Hematopoietic multipotent progenitor cell treated with erythropoietin and hydrocortisone succinate and interleukin-3 and kit ligand, for 17 days (in vitro differentiated cells): ENCODE data around the gene COL1A1.

ENCODE experiments used
- DNase-seq: peaks from one replicate; pipeline ENCODE4 v3.0.0-alpha.2; 2015; ENCODE audit warnings: low spot score

Gene COL1A1

DNA sequence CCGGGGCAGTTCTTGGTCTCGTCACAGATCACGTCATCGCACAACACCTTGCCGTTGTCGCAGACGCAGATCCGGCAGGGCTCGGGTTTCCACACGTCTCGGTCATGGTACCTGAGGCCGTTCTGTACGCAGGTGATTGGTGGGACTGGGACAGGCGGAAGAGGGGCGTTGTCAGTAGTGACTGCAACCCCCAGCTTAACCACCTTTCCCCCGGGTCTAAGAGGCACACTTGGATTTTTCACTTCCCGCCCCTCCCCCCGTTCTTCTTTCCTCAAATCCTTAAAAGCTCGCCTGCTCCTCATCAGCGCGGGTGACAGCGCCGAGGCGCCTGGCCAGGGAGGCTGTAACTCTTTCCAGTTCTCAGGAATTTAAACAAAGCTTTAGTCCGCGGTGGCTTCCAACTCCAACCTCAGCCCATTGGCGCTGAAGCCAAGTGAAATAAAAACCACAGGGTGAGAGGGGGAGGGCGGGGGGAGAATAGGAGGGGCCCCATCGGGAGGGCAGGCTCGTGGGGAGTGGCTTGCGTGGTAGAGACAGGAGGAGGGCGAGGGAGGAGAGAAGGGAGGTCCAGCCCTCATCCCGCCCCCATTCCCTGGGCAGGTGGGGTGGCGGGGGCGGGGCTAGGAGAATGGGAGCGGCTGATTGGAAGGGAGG is 1.5 kb downstream of the COL1A1 start:
- no peak for DNase-seq

DNA sequence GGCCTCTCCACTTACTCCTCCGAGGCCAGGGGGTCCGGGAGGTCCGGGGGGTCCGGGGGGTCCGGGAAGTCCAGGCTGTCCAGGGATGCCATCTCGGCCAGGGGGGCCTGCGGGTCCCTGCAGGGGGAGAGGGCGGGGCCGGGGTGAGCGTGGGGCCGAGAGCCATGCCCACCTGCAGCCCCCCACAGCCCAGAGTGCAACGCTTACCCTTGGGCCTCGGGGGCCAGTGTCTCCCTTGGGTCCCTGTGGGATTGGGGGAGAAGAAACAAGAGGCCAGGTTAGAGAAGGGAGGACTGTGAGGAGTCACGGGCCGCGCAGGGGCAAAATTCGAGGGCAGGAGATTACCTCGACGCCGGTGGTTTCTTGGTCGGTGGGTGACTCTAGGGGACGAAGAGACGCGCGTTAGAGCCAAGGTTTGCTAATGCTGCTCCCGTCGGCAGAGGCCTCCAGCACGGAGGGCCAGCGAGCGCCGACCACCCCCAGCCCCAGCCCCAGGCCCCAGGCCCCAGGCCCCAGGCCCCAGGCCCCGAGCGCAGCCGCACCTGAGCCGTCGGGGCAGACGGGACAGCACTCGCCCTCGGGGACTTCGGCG is 2.1 kb downstream of the COL1A1 start:
- DNase-seq = no peak

DNA sequence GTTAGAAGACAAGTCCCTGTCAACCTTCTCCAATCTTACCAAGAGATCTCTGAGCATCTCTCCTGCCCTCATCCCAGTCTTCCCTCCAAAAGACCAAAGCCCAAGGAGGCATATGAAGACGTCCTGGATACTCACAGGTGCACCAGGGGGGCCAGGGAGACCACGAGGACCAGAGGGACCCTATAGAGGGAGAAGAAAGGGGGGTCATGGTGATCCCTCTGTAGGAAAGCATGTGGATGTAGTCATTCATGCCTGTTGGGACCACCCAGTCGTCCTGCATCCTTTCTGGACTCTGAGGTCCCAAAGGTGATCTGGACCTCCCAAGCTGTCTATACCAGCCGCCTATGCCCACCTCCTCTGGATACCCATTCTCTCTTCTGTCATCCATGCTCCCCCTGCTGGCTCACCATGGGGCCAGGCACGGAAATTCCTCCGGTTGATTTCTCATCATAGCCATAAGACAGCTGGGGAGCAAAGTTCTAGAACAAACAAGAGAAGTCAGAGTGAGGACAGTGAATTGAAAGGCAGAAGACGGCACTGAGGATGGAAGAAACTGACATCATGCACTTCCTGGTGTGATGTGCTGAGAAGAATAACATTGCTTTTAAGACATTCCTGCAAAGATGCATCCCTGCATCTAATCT is 3.3 kb downstream of the COL1A1 start:
- no peak for DNase-seq

DNA sequence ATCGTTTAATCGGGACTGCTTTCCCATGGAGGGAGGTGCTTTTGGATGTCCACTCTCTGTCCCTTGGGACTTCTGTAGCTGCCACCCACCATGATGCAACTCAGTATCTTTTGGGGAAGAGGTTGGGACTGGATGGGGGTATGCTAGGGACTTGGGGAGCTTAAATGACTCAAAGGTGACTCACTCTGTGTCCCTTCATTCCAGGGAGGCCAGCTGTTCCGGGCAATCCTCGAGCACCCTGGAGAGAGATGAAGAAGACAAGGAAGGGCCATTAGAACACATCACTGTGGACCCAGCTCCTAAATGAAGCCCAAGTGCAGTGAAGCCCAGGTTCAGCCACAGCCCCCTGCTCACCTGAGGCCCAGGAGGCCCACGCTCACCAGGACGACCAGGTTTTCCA is 4.6 kb downstream of the COL1A1 start:
- DNase-seq = no peak

DNA sequence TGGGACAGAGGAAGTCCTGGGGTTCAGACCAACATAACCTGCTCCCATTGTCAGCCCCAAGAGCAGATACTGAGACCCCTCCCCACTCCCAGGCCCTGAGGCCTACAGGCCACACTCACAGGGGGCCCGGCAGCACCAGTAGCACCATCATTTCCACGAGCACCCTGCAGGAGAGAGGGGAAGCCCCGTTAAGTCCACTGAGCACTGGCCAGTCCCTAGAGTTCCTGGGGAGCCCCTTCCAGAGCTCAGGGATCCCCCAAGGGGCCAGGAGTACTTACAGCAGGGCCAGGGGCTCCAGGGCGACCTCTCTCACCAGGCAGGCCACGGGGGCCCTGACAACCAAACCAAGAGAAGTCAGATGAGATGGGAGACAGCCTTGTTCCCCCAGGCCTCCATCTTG is 5.4 kb downstream of the COL1A1 start:
- no peak for DNase-seq

DNA sequence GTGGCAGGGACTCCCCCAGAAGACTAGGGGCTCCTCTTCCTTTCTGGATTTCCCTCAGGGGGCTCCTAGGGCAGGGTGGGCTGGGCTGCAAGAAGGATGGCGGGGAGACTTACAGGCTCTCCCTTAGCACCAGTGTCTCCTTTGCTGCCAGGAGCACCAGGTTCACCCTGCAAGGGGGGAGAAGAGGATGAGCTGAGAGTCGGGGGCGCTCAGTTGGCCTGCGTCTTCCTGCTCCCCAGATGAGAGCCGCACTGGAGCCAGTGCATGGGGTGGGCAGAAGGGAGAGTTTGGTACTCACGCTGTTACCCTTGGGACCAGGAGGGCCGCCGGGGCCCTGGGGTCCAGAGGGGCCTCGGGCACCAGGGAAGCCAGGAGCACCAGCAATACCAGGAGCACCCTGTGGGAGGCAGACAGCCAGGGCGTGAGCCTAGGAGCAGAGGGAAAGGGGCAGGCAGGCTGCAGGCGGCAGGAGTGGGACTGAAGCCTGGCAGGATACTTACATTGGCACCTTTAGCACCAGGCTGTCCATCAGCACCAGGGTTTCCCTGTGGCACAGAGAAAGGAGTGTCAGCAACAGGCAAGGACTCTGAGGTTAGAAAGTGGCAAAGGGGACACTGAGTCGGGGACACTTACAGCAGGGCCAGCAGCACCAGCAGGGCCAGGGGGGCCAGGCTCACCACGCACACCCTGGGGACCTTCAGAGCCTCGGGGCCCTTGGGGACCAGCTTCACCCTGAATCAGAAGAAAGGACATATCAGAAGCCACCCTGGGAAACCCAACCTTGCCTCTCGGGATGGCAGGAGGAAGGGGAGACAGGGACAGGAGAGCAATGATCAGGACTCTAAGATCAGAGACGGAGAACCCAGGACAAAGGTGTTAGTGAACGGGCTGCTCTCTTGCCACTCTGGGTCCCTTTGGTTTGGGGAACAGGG is 6.2 kb downstream of the COL1A1 start:
- DNase-seq = no peak

DNA sequence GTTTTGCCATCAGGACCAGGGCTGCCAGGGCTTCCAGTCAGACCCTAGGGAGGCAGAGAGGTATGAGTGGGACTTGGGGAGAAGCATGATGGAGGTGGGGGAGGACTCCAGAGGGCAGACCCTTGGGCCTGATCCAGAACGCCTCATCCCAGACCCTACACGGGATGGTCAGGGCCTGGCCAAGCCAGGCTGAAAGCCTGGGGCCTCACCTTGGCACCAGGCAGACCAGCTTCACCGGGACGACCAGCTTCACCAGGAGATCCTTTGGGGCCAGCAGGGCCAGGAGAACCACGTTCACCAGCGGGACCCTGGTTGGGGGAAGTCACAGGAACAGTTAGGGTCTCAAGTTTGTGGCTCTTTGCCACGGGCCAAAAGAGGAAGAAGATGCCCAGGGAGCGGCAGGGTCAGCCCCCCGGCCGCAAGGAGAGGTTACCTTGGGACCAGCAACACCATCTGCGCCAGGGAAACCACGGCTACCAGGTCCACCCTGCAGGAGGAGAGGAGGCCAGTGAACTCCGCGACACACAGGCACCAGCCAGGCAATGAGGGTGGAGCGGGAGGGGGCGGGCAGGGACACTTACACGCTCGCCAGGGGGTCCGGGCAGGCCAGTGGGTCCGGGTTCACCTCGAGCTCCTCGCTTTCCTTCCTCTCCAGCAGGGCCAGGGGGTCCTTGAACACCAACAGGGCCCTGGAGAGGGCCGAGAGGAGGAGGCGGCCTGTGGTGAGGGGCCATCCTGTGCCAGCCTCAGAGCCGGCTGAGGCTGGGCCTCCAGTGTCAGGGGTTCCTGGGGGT is 7.1 kb downstream of the COL1A1 start:
- DNase-seq = no peak

DNA sequence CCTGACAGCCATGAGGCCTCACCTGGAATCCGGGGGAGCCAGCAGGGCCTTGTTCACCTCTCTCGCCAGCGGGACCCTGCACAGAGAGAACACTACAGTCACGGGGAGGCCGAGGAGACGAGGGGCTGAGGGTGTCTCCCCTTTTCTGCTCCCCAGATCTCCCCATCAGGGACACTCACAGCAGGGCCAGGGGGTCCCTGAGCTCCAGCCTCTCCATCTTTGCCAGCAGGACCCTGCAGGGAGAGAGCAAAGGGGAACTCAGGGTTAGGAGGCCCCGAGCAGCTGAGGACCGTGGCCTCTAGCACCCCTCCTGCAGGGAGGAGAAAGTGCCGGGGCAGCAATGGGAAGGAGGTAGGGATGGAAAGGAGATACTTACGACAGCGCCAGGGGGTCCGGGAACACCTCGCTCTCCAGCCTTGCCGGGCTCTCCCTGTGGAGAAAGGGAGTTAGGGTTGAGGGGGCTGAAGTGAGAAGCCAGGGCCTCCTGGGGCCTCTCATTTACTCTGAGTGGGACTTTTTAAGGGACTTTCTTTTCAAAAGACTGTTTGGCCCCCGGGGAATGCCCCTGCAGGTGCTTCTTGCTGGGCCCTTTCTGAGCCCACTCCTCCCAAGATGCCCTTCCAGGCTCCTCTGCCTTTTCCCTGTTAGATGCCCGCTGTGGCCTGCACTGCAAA is 8.7 kb downstream of the COL1A1 start:
- DNase-seq = no peak

DNA sequence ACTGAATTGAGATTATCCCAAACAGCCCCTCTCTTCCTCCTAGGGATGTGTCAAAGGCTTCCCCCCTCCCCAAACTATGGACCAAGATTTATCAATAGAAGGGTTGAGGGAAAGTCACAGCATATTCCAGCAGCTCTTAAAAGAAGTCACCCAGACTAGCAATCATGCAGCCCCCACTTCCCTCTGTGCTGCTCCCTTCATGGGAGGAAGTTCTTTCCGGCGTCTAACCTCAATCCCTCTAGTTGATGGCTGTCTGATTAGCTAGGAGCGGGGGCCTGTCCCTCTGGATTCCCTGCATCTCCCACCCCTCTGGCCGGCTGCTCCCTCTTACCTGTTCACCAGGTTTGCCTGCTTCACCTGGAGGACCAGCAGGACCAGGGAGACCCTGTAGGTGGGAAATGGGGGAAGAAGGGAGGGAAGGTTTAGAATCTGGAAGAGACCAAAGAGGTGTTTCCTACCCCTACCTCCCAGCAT is 9.2 kb downstream of the COL1A1 start:
- no peak for DNase-seq

DNA sequence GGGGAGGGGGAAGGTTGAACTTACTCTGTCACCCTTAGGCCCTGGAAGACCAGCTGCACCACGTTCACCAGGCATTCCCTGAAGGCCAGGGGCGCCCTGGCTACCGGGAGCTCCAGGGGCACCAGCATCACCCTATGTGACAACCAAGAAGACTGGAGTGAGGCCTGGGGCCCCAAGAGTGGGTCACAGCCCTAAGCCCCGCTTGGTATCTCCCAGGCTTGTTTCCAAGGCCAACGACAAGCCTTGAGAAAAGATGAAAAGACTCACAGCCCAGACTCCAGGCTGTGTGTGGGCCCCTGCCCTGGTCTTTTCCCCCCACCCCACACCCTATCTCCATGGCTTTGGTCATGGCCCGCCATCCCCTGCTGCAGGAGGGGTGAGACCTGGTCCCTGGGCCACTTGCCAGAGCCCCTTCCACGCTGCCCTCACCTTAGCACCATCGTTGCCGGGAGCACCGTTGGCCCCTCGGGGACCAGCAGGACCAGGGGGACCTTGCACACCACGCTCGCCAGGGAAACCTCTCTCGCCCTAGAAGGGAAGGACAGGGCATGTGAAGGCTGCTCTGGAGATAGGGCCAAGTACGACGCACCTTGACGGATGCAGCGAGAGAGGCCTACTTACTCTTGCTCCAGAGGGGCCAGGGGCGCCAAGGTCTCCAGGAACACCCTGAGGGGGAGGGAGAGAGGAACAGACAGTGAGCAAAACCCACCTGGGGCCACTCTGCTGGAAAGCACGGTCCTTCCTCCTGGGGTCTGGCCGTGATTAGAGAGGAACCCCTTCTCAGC is 9.9 kb downstream of the COL1A1 start:
- DNase-seq = no peak

DNA sequence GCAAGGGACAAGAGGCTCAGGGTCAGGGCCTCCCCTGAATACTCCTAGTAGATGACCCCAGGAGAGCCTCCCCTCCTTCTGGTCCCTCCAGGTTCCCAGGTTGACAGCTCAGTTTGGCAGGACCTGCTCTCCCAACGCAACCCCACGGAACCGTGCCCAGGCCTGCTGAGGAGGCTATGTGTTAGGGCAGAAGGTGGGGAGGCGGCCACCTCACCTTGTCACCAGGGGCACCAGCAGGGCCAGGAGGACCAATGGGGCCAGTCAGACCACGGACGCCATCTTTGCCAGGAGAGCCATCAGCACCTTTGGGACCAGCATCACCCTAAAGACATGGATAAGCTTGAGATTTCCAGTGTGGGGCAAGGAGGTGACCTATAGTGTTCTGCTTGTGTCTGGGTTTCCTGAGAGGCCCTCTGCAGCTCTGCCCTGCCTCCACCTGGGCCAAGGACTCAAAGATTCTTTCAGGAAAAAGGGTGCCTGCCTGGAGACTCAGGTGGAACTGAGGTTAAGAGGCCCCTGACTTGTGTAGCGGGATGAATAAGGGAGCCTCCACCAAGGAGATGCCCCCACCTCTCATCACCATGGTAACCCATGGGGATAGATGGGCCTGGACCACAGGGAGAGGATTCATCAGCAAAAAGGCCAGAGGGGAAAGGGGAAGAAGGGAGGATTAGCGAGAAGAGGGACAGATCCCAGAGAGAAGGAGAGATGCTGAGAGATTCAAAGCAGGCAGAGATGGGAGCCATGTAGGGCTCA is 10.7 kb downstream of the COL1A1 start:
- DNase-seq = no peak

DNA sequence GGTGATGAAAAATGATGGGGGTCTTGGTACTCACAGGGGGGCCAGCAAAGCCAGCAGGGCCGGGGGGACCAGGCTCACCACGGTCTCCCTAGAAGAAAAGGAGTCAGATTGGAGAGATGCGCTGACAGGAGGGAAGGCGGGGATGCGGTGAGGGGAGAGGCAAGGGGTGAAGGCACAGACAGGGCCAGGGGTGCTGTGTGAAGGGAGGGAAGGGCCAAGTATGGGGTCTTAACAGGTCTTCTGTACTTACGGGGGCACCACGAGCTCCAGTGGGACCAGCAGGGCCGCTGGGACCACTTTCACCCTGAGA is 11.2 kb downstream of the COL1A1 start:
- DNase-seq = no peak

DNA sequence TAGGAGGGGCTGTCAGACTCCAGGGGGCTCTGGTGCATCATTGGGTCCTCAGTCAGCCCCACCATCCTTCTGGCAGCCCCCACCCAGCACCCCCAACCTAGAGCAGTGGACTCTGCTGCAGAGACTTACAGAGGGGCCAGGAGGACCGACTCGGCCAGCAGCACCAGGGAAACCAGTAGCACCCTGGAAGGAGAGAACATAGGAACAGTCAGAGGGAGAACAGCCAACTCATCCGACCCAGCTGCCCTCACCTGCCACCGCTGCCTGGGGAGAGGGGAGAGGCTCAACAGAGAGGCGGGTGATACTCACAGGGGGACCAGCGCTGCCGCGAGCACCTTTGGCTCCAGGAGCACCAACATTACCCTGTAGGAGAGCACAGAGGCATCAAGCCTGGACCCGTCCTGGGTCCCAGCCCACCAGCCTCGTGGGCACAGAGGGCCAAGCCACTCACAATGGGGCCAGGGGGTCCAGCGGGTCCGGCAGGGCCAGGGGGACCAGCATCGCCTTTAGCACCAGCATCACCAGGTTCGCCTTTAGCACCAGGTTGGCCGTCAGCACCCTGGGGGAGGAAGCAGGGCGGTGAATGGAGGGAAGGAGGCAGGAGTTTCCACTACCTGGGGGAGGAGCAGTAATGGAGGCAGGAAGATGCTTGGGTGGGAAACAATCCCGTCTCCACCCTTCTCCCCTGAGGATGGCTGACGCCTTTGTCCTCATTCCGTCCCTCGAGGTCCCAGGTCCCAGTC is 11.7 kb downstream of the COL1A1 start:
- no peak for DNase-seq

DNA sequence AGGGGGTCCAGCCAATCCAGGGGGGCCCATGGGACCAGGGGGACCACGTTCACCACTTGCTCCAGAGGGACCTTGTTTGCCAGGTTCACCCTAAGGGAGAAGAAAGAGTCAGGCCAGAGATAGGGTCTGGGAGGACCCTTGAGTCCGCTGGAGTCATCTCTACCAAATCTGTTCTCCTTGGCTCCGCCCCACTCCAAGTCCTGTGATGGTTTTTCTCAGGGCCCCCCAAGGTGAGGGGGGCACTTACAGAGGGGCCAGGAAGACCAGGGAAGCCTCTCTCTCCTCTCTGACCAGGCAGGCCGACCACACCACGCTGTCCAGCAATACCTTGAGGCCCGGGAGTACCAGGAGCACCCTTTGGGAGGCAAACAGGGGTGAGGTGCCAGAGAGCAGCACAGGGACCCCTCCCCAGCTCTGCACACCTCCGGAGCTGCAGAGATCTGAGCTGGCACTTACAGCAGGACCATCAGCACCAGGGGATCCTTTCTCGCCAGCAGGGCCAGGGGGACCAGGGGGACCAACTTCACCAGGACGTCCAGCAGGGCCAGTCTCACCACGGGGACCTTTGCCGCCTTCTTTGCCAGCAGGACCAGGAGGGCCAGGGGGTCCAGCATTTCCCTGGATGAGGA is 12.4 kb downstream of the COL1A1 start:
- no peak for DNase-seq

DNA sequence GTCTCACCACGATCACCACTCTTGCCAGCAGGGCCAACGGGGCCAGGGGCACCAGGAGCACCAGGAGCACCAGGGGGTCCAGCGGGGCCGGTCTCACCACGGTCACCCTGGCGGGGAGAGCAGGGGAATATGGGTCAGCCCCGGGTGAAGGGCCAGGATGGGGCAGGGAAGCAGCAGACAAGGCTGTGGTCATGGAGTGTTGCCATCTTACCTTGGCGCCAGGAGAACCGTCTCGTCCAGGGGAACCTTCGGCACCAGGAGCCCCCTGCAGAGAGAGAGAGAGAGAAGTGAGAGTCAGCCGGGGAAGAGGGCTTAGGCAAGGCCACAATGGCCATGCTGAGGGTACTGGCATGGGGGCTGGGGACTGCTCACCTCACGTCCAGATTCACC is 12.9 kb downstream of the COL1A1 start:
- DNase-seq = no peak

DNA sequence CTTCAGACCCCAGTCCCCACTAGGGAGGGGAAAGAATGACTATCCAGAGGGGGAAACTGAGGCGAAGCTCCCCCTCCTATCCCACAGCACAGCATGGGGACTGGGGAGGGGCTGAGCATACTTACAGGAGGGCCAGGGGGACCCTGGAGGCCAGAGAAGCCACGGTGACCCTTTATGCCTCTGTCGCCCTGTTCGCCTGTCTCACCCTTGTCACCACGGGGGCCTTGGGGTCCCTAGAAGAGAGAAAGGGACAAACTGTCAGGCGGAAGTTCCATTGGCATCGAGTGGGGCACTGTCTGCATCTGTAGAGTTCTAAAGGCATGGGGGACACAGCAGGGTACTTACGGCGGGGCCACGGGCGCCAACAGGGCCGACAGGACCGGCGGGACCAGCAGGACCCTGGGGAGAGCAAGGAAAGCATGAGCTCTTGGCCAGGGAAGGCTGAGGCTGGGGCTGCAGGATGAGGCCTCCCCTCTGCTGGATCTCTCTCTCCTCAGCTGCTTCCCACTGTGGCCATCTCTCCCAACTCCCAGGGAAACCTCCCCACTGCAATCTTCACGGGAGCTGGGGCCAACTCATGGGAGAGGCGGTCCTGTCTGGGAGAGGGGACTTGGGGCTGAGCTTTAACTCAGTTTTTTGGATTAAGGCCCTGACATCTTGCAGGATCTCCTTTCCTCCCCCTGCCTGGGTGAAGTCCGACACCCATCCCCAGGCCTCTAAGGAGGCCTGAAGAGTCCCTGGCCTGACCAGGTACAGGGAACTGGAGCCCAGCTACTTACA is 13.5 kb downstream of the COL1A1 start:
- no peak for DNase-seq

DNA sequence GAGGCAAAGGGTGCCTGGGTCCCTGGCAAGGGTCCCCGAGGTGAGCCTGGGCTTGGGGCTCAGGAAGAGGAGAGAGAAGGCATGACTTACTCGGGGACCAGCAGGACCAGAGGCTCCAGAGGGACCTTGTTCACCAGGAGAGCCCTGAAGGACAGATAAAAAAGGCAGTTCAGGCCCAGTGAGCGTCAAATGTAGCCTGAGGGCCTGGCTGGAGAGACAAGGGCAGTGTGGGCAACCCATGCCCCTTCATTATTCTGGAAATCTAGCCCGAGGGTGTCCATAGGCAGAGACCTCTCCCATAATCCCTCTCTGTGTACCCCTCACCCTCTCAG is 14.1 kb downstream of the COL1A1 start:
- no peak for DNase-seq
